ENCODE results near the gene WDR19. TPM values are rescaled to one million over a fixed set of nuclear protein-coding genes. Genes with fewer than 3 reads are reported as not detected.

Gene WDR19
- total RNA-seq, 2 donors from 2014 or later = 24.3 to 25.7 TPM

Other genes starting within 250 kb of the WDR19 start
- gene TMEM156, start 150.1 kb upstream of the WDR19 start, total RNA-seq = under 1 TPM; 0.29 to 0.65 TPM
- gene KLHL5, start 120.3 kb upstream of the WDR19 start, total RNA-seq = 10 to 100 TPM; 39.1 to 51.7 TPM
- gene RFC1, start 183.8 kb downstream of the WDR19 start, total RNA-seq = 10 to 100 TPM; 33.1 to 40.4 TPM
- not detected for gene KLB, start 224.4 kb downstream of the WDR19 start, total RNA-seq

Measured in posterior vena cava (tissue), 2 donors.